Mesodermal cell (in vitro differentiated cells): ENCODE data around the gene LTBP3.
A peak's percentile ranks its signal among the peaks of the same experiment; 100 is the strongest.

Experiments used
- H3K27ac ChIP-seq: 2 replicates; pipeline ENCODE4 v1.7.0; 2013; ENCODE audit warnings: mild to moderate bottlenecking, low read depth, low read length, moderate library complexity; ENCODE audit not compliant: severe bottlenecking
- H3K36me3 ChIP-seq: 2 replicates; pipeline ENCODE4 v1.7.1; 2013; ENCODE audit warnings: mild to moderate bottlenecking, low read length, moderate library complexity; ENCODE audit not compliant: control insufficient read depth, insufficient read depth
- H3K4me1 ChIP-seq: one replicate; pipeline ENCODE4 v1.7.1; 2013; ENCODE audit warnings: mild to moderate bottlenecking, low read length; ENCODE audit not compliant: insufficient read depth, control insufficient read depth, poor library complexity, severe bottlenecking
- H3K4me3 ChIP-seq: 2 replicates; pipeline ENCODE4 v1.7.0; 2013; ENCODE audit warnings: low read length, control low read depth, mild to moderate bottlenecking; ENCODE audit not compliant: insufficient read depth, poor library complexity, severe bottlenecking; ENCODE audit errors: extremely low read depth
- H3K9me3 ChIP-seq: 2 replicates; pipeline ENCODE4 v1.7.1; 2013; ENCODE audit warnings: mild to moderate bottlenecking, low read length, moderate library complexity; ENCODE audit not compliant: control insufficient read depth
- WGBS, 2 experiments: methylation state at CpG; one replicate each; pipeline ENCODE4 v1.1.5; 2013; ENCODE audit warnings: missing lambda C conversion rate in 2 of 2; ENCODE audit not compliant: insufficient coverage in 2 of 2; 5-methylcytosine and 5-hydroxymethylcytosine counted together

LTBP3 gene

GRCh38 chr11:65593518-65594414 is 35.6 kb upstream of the LTBP3 start:
- H3K36me3 ChIP-seq = peaks cover 15% of the 10 kb centered on the region
- WGBS, 2 experiments = 87 to 89% methylated on average over 23 to 26 of the region's 26 CpGs
- H3K27ac ChIP-seq = no peak overlapping the region
- peaks cover 2% of the 10 kb centered on the region for H3K4me1 ChIP-seq
- no peak overlapping the region for H3K4me3 ChIP-seq
- H3K9me3 ChIP-seq = no peaks in the 10 kb centered on the region

DNA sequence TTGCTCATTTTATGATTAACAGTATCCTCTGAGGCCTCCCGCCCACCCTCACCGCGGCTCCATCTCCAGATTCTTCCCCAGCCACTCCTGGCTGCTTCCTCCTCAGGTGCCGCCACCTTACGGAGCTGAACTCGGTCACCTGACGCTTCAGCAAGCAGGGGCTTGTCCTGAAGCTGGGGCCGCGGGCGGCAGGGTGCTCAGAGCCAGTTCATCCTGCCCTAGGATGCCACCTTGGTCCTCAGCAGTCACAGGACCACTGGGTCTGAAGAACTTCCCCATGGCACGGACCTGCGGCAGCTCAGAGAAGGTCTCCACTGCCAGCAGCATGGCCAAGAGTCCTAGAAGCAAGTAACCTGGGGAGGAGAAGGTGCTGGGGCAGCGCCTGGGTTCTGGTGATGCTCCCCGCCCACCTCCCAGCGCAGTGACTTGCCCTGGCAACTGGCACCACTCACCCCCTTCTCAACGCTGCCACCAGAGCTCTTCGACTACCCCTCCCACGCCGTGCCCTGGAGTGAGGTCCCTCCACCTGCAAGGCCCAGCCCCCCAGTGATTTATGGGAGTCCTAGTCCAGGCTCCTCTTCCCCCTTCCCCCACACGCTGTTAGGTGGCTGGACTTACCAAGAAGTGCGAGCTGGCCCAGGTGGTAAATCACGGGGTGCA is 34.8 kb upstream of the LTBP3 start:
- peaks cover 8% of the 10 kb centered on the region for H3K4me1 ChIP-seq
- no peak overlapping the region for H3K4me3 ChIP-seq
- H3K9me3 ChIP-seq = no peaks in the 10 kb centered on the region
- H3K36me3 ChIP-seq = peaks cover 7% of the 10 kb centered on the region
- H3K27ac ChIP-seq = no peak overlapping the region
- 78 to 85% methylated on average over 18 to 21 of the region's 22 CpGs for WGBS, 2 experiments

- peak overlapping the region; percentile 30 for H3K4me3 ChIP-seq
- H3K4me1 ChIP-seq = peaks cover 12% of the 10 kb centered on the region
- H3K27ac ChIP-seq = no peak overlapping the region
- WGBS, 2 experiments = 8% methylated on average over 89 to 106 of the region's 106 CpGs
- no peaks in the 10 kb centered on the region for H3K36me3 ChIP-seq
- H3K9me3 ChIP-seq = no peaks in the 10 kb centered on the region
Measured at GRCh38 chr11:65591939-65592857, 34.0 kb upstream of the LTBP3 start.

- H3K4me3 ChIP-seq = no peak overlapping the region
- H3K9me3 ChIP-seq = no peaks in the 10 kb centered on the region
- H3K36me3 ChIP-seq = peaks cover 4% of the 10 kb centered on the region
- H3K27ac ChIP-seq = no peak overlapping the region
- 88 to 93% methylated on average over 5 to 8 of the region's 8 CpGs for WGBS, 2 experiments
- peaks cover 12% of the 10 kb centered on the region for H3K4me1 ChIP-seq
Measured at GRCh38 chr11:65590240-65590738, 32.1 kb upstream of the LTBP3 start.

DNA sequence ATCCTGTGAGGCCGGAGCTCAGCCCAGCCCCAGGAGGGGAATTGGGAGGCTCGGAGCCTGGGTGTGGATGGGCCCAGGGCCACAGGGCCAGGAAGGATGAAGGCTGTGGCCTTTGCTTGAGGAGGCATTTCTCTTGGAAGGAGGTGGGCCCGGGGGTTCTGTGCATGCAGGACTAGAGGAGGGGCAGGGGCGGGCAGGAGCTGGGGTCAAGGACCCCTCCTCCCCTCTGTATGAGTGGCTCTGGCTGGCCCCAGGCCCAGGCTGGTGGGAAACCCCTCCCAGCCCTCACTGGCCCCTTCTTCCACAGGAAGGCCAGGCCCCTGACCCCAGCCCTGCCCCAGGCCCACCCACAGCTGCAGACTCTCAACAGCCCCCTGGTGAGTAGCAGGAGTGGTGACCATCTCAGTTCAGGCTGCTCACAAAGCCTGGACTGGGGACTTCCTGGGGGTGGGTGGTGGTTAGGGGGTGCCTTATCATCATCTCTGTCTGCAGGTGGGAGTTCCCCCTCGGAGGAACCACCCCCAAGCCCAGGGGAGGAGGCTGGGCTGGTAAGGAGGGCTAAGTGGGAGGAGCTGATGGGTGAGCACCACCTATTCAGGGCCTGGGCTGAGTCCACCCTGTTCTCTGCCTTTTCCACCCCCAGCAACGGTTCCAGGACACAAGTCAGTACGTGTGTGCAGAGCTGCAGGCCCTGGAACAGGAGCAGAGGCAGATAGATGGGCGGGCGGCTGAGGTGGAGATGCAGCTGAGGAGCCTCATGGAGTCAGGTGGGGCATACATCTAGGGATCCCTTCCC is 31.5 kb upstream of the LTBP3 start:
- Histone ChIP-seq H3K36me3 (peaks cover 4% of the 10 kb centered on the region), H3K27ac (no peak overlapping the region), H3K4me1 (peaks cover 12% of the 10 kb centered on the region), H3K9me3 (no peaks in the 10 kb centered on the region), H3K4me3 (no peak overlapping the region)
- WGBS, 2 experiments = 83 to 85% methylated on average over 6 of the region's 9 CpGs

DNA sequence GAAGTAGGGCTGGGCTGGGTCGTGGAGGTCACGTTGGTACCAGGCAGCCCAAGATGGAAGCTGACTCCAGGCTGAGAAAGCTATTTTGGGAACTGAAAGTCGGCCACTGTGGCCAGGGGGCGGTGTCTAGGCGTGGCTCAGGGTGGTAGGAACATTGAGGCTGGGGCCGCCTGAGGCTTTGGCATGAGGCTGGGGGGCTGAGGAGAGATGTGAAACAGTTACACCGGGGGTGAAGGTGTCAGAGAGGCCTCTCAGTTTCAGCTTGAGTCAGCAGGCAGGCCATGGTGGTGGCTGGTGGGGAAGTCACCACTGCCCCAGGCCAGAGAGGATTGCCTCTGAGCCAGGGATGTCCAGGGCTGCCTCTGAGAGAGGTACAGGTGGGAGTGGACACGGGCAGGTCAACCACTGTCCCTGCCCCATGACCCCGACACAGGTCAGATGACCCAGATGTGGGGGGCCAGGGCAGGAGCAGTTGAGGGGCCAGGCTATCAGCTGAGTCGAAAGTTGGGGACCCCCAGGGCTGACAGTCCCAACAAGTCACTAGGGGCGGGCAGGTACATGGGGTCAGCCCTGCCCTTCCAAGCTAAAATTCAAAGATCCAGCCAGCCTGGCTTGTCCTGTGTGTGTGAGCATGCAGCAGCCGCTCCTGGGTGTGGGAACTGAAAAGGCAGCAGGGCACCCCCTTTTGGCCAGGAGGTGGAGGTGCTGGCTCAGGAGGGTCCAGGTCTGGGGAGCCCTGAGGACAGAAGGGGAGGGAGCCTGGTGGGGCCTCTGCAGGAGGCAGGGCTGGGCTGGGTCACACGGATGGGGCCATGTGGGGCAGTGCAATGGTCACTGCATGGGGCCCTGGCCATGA is 30.3 kb upstream of the LTBP3 start:
- Histone ChIP-seq H3K4me1 (peaks cover 12% of the 10 kb centered on the region), H3K9me3 (no peaks in the 10 kb centered on the region), H3K36me3 (peaks cover 4% of the 10 kb centered on the region), H3K27ac (no peak overlapping the region), H3K4me3 (no peak overlapping the region)
- WGBS, 2 experiments = 72 to 78% methylated on average over 13 of the region's 13 CpGs

DNA sequence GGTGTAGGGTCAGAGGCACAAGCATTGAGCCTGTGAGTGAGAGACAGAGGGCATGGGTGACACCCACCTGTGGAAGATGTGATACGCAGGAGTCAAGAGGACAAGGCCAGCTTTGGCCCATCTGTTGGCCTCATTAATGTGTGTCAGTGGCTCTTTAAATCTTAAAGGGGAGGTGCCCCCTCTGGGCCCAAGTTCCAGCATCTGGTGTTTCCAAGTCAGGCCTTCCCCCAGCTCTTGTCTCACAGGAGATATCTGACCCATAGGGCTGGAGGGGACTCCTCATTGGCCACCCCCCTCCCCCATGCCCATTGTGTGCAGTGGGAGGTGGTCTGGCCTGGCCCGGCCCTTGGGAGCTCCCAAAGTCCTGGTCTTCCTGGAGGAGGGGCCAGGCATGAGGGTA is 28.5 kb upstream of the LTBP3 start:
- 79 to 83% methylated on average over 1 to 2 of the region's 2 CpGs for WGBS, 2 experiments
- Histone ChIP-seq H3K9me3 (no peaks in the 10 kb centered on the region), H3K36me3 (peaks cover 8% of the 10 kb centered on the region), H3K27ac (no peak overlapping the region), H3K4me1 (peaks cover 12% of the 10 kb centered on the region), H3K4me3 (no peak overlapping the region)

DNA sequence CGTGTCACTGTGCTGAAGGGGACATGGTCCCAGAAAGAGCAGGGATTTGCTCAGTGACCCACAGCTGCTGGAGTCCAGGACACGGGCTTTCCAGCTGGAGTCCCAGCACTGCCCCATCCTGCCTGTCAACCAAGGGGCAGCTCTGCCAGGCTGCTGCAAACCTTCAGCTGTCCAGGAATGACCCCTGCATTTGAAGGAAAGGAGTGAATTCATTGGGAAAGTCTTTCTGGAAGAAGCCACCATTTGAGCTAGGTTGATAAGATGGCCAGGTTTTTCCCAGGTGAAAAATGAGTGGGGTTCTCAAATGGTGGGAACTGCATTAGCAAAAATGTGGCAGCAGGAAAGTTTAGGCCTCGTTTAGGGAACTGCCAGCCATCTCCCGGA is 28.1 kb upstream of the LTBP3 start:
- H3K4me3 ChIP-seq = no peak overlapping the region
- peaks cover 10% of the 10 kb centered on the region for H3K36me3 ChIP-seq
- H3K9me3 ChIP-seq = no peaks in the 10 kb centered on the region
- no peak overlapping the region for H3K27ac ChIP-seq
- peaks cover 12% of the 10 kb centered on the region for H3K4me1 ChIP-seq
- WGBS, 2 experiments = 88 to 95% methylated on average over 4 of the region's 4 CpGs

DNA sequence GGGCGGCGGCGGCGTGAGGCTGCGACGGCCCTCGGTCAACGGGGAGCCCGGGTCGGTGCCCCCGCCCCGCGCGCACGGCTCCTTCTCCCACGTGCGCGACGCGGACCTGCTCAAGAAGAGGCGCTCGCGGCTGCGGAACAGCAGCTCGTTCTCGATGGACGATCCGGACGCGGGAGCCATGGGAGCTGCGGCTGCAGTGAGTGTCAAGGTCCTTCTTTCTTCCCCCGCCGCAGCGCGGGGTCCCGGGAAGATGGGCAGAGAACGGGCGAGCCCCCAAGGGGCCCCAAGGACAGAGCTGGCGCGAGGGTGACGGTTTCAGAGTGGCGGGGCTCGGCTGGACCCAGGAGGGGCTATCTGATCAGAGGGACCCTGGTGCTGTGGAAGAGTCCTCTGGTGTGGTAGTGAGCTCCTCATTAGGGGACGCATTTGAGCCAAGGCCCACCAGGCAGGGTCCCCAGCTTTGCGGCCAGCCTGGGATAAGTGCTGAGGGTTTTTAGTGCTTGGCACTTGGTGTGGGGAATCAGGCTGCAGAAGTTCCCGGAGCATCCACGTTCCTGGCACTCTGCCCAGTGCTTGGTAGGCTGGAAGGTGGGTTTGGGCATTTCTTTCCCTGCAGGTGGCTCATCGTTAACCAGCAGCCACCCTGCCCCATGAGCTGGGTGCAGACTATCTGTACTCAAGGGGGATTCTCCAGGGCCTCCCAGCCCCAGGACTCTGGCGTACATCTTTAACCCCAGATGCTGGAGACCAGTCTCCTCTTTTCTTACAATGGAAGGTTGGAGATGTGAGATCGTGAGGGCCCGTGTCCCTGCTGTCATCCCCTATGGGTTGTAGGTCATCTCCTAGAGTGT is 27.5 kb upstream of the LTBP3 start:
- Histone ChIP-seq H3K4me1 (peaks cover 12% of the 10 kb centered on the region), H3K9me3 (no peaks in the 10 kb centered on the region), H3K36me3 (peaks cover 14% of the 10 kb centered on the region), H3K4me3 (no peak overlapping the region), H3K27ac (no peak overlapping the region)
- WGBS, 2 experiments = 64 to 65% methylated on average over 43 to 48 of the region's 51 CpGs
